MCF 10A (cell line): Measurements from ENCODE around the gene TBK1. TPM values are rescaled to one million over a fixed set of nuclear protein-coding genes. Genes with fewer than 3 reads are reported as not detected.

Experiments
- BruUV-seq: library from RNA; stranded (reverse); fragments of 400-500 nt; replicated peaks from 2 replicates; lab custom pipeline; 2021; lab: Mats Ljungman, UMichigan
- CTCF ChIA-PET: fragments of 300-600 bp; sonication (Branson Sonifier 250); formaldehyde crosslinking; extraction: SDS; loops from one replicate; lab custom pipeline; 2021; ENCODE audit warnings: antibody characterized with exemption, inconsistent platforms; lab: Yijun Ruan, JAX
- POLR2A ChIA-PET: fragments of 300-600, 350-650 bp; sonication (Branson Sonifier 250); formaldehyde crosslinking; extraction: SDS; loops from one replicate; lab custom pipeline; 2020; ENCODE audit warnings: antibody characterized with exemption, inconsistent platforms; lab: Yijun Ruan, JAX
- DNase-seq: peaks from one replicate; pipeline ENCODE4 v3.0.0-alpha.2; 2018; ENCODE audit not compliant: unreplicated experiment
- H3K27ac Mint-ChIP-seq: one replicate; pipeline ENCODE4 v1.8.0; 2022; ENCODE audit warnings: mild to moderate bottlenecking, low read depth, mixed read lengths; ENCODE audit not compliant: unreplicated experiment
- H3K27me3 Mint-ChIP-seq: one replicate; pipeline ENCODE4 v1.8.0; 2022; ENCODE audit warnings: mixed read lengths; ENCODE audit not compliant: insufficient read depth, unreplicated experiment
- H3K36me3 Mint-ChIP-seq: one replicate; pipeline ENCODE4 v1.8.0; 2022; ENCODE audit warnings: mild to moderate bottlenecking, moderate library complexity, mixed read lengths; ENCODE audit not compliant: insufficient read depth, unreplicated experiment
- H3K4me1 Mint-ChIP-seq: one replicate; pipeline ENCODE4 v1.8.0; 2022; ENCODE audit warnings: mixed read lengths; ENCODE audit not compliant: insufficient read depth, unreplicated experiment
- H3K4me3 Mint-ChIP-seq: one replicate; pipeline ENCODE4 v1.8.0; 2022; ENCODE audit warnings: mild to moderate bottlenecking, moderate library complexity, mixed read lengths; ENCODE audit not compliant: unreplicated experiment
- H3K9me3 Mint-ChIP-seq: one replicate; pipeline ENCODE4 v1.8.0; 2022; ENCODE audit warnings: mixed read lengths; ENCODE audit not compliant: unreplicated experiment
- intact Hi-C: fragments of 100-400 bp; cut with micrococcal nuclease; formaldehyde crosslinking; loops from 2 replicates; pipeline ENCODE4 v1.14.1; 2022
- total RNA-seq: library from RNA; stranded (reverse); gene quantifications from 2 replicates; pipeline ENCODE4 v1.2.3, GENCODE V29; 2022
- TF ChIP-seq, protein P1 (sequence below): fragments of 200-600 bp; IDR thresholded peaks from one replicate; pipeline ENCODE4 v1.8.0; 2022; ENCODE audit warnings: antibody characterized with exemption, mild to moderate bottlenecking; ENCODE audit not compliant: unreplicated experiment

The TBK1 gene
- total RNA-seq, 1 experiment from 2014 or later: 23.0 TPM

DNA sequence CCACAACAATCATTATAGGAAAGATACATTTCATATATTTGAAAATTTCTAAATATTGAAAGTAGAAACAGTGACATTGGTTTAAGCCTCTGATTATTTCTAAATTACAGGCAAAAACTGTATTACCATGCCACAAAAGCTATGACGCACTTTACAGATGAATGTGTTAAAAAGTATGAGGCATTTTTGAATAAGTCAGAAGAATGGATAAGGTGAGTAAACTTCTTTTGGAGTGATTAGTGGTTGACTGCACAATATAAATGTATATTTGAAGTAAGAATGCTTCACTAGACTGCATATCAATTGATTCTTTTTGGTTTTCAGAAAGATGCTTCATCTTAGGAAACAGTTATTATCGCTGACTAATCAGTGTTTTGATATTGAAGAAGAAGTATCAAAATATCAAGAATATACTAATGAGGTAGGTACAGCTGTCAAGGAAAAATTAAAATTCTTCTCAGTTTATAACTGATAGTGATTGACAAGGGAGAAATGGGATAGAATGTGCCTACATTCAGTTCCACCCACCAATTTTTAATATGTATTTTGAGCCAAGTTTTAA is 45.0 kb downstream of the TBK1 start:
- Mint-ChIP-seq H3K4me1 (no peaks in the 10 kb centered on the region), H3K27ac (no peak overlapping the region), H3K36me3 (peaks cover 100% of the 10 kb centered on the region), H3K4me3 (no peak overlapping the region), H3K27me3 (no peaks in the 10 kb centered on the region), H3K9me3 (no peaks in the 10 kb centered on the region)
- intact Hi-C loops: no loop called here
- ChIA-PET POLR2A (interaction anchor here (1.2 kb wide), 1 partner anchor 8 kb away, joined by 3 read pairs; no protein-coding TSS in a partner anchor), CTCF (interaction anchor here (0.6 kb wide), 1 partner anchor 284 kb away, joined by 4 read pairs; no protein-coding TSS in a partner anchor)
- TF ChIP-seq, protein P1, sequence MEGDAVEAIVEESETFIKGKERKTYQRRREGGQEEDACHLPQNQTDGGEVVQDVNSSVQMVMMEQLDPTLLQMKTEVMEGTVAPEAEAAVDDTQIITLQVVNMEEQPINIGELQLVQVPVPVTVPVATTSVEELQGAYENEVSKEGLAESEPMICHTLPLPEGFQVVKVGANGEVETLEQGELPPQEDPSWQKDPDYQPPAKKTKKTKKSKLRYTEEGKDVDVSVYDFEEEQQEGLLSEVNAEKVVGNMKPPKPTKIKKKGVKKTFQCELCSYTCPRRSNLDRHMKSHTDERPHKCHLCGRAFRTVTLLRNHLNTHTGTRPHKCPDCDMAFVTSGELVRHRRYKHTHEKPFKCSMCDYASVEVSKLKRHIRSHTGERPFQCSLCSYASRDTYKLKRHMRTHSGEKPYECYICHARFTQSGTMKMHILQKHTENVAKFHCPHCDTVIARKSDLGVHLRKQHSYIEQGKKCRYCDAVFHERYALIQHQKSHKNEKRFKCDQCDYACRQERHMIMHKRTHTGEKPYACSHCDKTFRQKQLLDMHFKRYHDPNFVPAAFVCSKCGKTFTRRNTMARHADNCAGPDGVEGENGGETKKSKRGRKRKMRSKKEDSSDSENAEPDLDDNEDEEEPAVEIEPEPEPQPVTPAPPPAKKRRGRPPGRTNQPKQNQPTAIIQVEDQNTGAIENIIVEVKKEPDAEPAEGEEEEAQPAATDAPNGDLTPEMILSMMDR: no peak
- BruUV-seq: no TSS peak
- DNase-seq: no peak

GRCh38 chr12:64497484-64497883 is 45.6 kb downstream of the TBK1 start:
- POLR2A ChIA-PET: no interaction called here
- Mint-ChIP-seq H3K27me3 (no peaks in the 10 kb centered on the region), H3K4me3 (no peak overlapping the region), H3K36me3 (peaks cover 100% of the 10 kb centered on the region), H3K9me3 (no peaks in the 10 kb centered on the region), H3K4me1 (no peaks in the 10 kb centered on the region), H3K27ac (no peak overlapping the region)
- no TSS peak for BruUV-seq
- no peak for DNase-seq
- intact Hi-C loops: no loop called here
- TF ChIP-seq, protein P1: no peak
- CTCF ChIA-PET: interaction anchor here (0.6 kb wide), 1 partner anchor 283 kb away, joined by 4 read pairs; no protein-coding TSS in a partner anchor

- intact Hi-C loops: no loop called here
- H3K4me1 Mint-ChIP-seq: no peaks in the 10 kb centered on the region
- no TSS peak for BruUV-seq
- H3K27me3 Mint-ChIP-seq: no peaks in the 10 kb centered on the region
- no peaks in the 10 kb centered on the region for H3K9me3 Mint-ChIP-seq
- TF ChIP-seq, protein P1: no peak
- POLR2A ChIA-PET: no interaction called here
- no peak for DNase-seq
- H3K27ac Mint-ChIP-seq: no peak overlapping the region
- CTCF ChIA-PET: no interaction called here
- peaks cover 99% of the 10 kb centered on the region for H3K36me3 Mint-ChIP-seq
- no peak overlapping the region for H3K4me3 Mint-ChIP-seq
Observed at GRCh38 chr12:64497903-64498302, 46.0 kb downstream of the TBK1 start.

GRCh38 chr12:64500394-64500793 is 48.5 kb downstream of the TBK1 start:
- no peaks in the 10 kb centered on the region for H3K9me3 Mint-ChIP-seq
- peaks cover 82% of the 10 kb centered on the region for H3K36me3 Mint-ChIP-seq
- CTCF ChIA-PET: no interaction called here
- TF ChIP-seq, protein P1: no peak
- no peak for DNase-seq
- no peaks in the 10 kb centered on the region for H3K4me1 Mint-ChIP-seq
- no peaks in the 10 kb centered on the region for H3K27me3 Mint-ChIP-seq
- POLR2A ChIA-PET: interaction anchor here (0.5 kb wide), 1 partner anchor 230 kb away, joined by 3 read pairs; no protein-coding TSS in a partner anchor
- H3K4me3 Mint-ChIP-seq: no peak overlapping the region
- intact Hi-C loops: no loop called here
- H3K27ac Mint-ChIP-seq: no peak overlapping the region
- BruUV-seq: no TSS peak
